Kidney epithelial cell (primary cell): ENCODE data around the gene ALG6. TPM values are rescaled to one million over a fixed set of nuclear protein-coding genes. Genes with fewer than 3 reads are reported as not detected.
"Not testable (repeated sequence)": the region's sequence is repeated elsewhere in the genome, so short reads cannot be mapped to it uniquely, and the experiment has no call there.

ENCODE experiments used
- DNase-seq: peaks from one replicate; pipeline ENCODE4 v3.0.0-alpha.2; 2010; ENCODE audit warnings: low read depth
- H3K27me3 ChIP-seq: 2 replicates; pipeline ENCODE4 v1.6.0; 2011; ENCODE audit warnings: low read length; ENCODE audit not compliant: control insufficient read depth, insufficient read depth
- H3K36me3 ChIP-seq: 2 replicates; pipeline ENCODE4 v1.5.1; 2011; ENCODE audit warnings: low read length; ENCODE audit not compliant: control insufficient read depth, insufficient read depth
- H3K4me3 ChIP-seq: 2 replicates; pipeline ENCODE4 v1.5.1; 2011; ENCODE audit warnings: low read depth, mild to moderate bottlenecking, control low read depth, low read length
- total RNA-seq: library from RNA; depleted of rRNA; stranded (reverse); fragments of >200 nt; gene quantifications from 2 replicates; pipeline ENCODE4 v1.2.3, GENCODE V29; 2015
- TF ChIP-seq, protein P1 (sequence below): IDR thresholded peaks from 2 replicates; pipeline ENCODE4 v1.5.1; 2011; ENCODE audit warnings: mild to moderate bottlenecking, moderate library complexity, low read length, control low read depth, inconsistent platforms; ENCODE audit not compliant: insufficient read depth, poor library complexity, severe bottlenecking

Gene ALG6
- total RNA-seq, 1 donor from 2014 or later: 10.6 TPM

- no peaks in the 10 kb centered on the region for H3K27me3 ChIP-seq
- DNase-seq: no peak
- TF ChIP-seq, protein P1, sequence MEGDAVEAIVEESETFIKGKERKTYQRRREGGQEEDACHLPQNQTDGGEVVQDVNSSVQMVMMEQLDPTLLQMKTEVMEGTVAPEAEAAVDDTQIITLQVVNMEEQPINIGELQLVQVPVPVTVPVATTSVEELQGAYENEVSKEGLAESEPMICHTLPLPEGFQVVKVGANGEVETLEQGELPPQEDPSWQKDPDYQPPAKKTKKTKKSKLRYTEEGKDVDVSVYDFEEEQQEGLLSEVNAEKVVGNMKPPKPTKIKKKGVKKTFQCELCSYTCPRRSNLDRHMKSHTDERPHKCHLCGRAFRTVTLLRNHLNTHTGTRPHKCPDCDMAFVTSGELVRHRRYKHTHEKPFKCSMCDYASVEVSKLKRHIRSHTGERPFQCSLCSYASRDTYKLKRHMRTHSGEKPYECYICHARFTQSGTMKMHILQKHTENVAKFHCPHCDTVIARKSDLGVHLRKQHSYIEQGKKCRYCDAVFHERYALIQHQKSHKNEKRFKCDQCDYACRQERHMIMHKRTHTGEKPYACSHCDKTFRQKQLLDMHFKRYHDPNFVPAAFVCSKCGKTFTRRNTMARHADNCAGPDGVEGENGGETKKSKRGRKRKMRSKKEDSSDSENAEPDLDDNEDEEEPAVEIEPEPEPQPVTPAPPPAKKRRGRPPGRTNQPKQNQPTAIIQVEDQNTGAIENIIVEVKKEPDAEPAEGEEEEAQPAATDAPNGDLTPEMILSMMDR: no peak
Observed at GRCh38 chr1:63411066-63411465, 43.6 kb downstream of the ALG6 start.

GRCh38 chr1:63413394-63413793, 46.0 kb downstream of the ALG6 start:
- TF ChIP-seq, protein P1: no peak
- Histone ChIP-seq H3K36me3 (no peaks in the 10 kb centered on the region), H3K4me3 (no peak overlapping the region), H3K27me3 (no peaks in the 10 kb centered on the region)
- DNase-seq: no peak

More at GRCh38 chr1:63411066-63411465, 43.6 kb downstream of the ALG6 start:
- Histone ChIP-seq H3K4me3 (no peak overlapping the region), H3K36me3 (no peaks in the 10 kb centered on the region)

DNA sequence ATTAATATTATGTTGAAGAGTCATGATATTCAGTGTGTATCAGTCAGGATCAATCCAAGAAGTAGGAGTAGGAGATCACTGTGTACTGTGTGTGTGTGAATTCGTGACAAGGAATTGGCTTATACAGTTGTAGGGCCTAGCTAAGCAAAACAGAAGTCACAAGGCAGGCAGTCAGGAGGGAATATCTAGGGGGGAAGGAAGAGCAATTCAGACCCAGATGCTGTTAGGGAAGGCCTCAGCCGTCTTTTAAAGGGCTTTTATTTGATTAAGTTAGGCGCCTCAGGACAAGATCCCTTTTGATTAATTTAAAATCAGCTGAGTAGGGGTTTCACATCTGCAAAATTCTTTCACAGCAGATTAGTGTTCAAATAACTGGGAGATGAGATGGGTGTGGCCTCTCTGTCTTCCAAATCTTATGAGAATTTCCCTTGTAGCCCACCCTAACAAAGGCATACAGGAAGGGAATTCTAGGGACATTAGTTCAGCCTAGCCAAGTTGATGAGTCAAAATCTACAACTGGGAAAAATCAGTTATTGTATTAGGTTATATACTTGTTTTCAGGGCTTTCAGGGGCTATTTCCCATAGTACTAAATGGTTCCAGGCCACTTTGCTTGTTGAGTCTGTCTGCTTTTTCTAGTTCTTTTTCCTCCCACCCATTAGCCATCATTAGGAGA, 47.4 kb downstream of the ALG6 start:
- DNase-seq: no peak
- no peaks in the 10 kb centered on the region for H3K36me3 ChIP-seq
- H3K4me3 ChIP-seq: no peak overlapping the region
- TF ChIP-seq, protein P1: no peak
- no peaks in the 10 kb centered on the region for H3K27me3 ChIP-seq

GRCh38 chr1:63418101-63418500, 50.7 kb downstream of the ALG6 start:
- no peak overlapping the region for H3K4me3 ChIP-seq
- no peaks in the 10 kb centered on the region for H3K36me3 ChIP-seq
- DNase-seq: no peak
- no peaks in the 10 kb centered on the region for H3K27me3 ChIP-seq
- TF ChIP-seq, protein P1: no peak

- H3K27me3 ChIP-seq, H3K4me3 ChIP-seq, DNase-seq, H3K36me3 ChIP-seq: not testable (repeated sequence)
Observed at GRCh38 chr1:63420746-63421145, 53.3 kb downstream of the ALG6 start.

DNA sequence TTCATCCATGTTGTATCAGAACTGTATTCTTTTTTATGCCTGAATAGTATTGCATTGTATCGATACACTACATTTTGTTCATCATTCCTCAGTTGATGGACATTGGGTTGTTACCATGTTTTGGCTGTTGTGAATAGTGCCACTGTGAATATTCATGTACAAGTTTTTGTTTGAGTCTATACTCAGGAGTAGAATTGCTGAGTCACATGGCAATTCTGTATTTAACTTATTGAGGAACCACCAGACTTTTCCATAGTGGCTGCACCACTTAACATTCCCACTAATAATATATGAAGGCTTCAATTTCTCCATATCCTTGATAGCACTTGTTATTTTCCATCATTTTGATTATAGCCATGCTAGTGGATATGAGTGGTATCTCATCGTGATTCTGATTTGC, 56.2 kb downstream of the ALG6 start:
- H3K36me3 ChIP-seq: no peaks in the 10 kb centered on the region
- TF ChIP-seq, protein P1: no peak
- no peak for DNase-seq
- H3K4me3 ChIP-seq: no peak overlapping the region
- H3K27me3 ChIP-seq: no peaks in the 10 kb centered on the region
